GM18517 (cell line): Measurements from ENCODE around the gene TTI1.

Experiments used
- ATAC-seq: cut with Tn5 transposase; IDR thresholded peaks from one replicate; pipeline ENCODE4 v1.9.1; 2021; ENCODE audit warnings: mild to moderate bottlenecking, moderate library complexity; ENCODE audit not compliant: unreplicated experiment

TTI1 gene

GRCh38 chr20:38033330-38034107, at the start of gene TTI1, which contains the start of gene RPRD1B:
TSS of gene TTI1 (minus strand) at chr20:38033456. CDS start at chr20:38013816, 19,640 bp downstream.
TSS of gene RPRD1B (plus strand) at chr20:38033746. CDS start at chr20:38033948, 202 bp downstream.
- ATAC-seq: peak; percentile 85

GRCh38 chr20:38082894-38083293, 49.6 kb upstream of the TTI1 start:
- no peak for ATAC-seq

- ATAC-seq: no peak
Measured at GRCh38 chr20:38081575-38081974, 48.3 kb upstream of the TTI1 start.

GRCh38 chr20:38079353-38079752, 46.1 kb upstream of the TTI1 start:
- no peak for ATAC-seq

GRCh38 chr20:38078084-38078483, 44.8 kb upstream of the TTI1 start:
- ATAC-seq: no peak

GRCh38 chr20:38076548-38076947, 43.3 kb upstream of the TTI1 start:
- ATAC-seq: no peak

GRCh38 chr20:38075161-38075998, 42.1 kb upstream of the TTI1 start:
- ATAC-seq: no peak

GRCh38 chr20:38073307-38074071, 40.2 kb upstream of the TTI1 start:
- no peak for ATAC-seq

GRCh38 chr20:38072898-38073297, 39.6 kb upstream of the TTI1 start:
- ATAC-seq: no peak

- ATAC-seq: no peak
Measured at GRCh38 chr20:38067717-38068365, 34.6 kb upstream of the TTI1 start.

- no peak for ATAC-seq
Measured at GRCh38 chr20:38066969-38067716, 33.9 kb upstream of the TTI1 start.

- ATAC-seq: no peak
Measured at GRCh38 chr20:38065764-38066375, 32.6 kb upstream of the TTI1 start.

- ATAC-seq: peak; percentile 57
Measured at GRCh38 chr20:38063911-38064530, 30.8 kb upstream of the TTI1 start.

- ATAC-seq: no peak
Measured at GRCh38 chr20:38062890-38063289, 29.6 kb upstream of the TTI1 start.

- ATAC-seq: no peak
Measured at GRCh38 chr20:38061109-38061508, 27.9 kb upstream of the TTI1 start.

GRCh38 chr20:38060536-38060935, 27.3 kb upstream of the TTI1 start:
- no peak for ATAC-seq

GRCh38 chr20:38059832-38060231, 26.6 kb upstream of the TTI1 start:
- no peak for ATAC-seq

- peak; percentile 65 for ATAC-seq
Measured at GRCh38 chr20:38057351-38057972, 24.2 kb upstream of the TTI1 start.

GRCh38 chr20:38055848-38056247, 22.6 kb upstream of the TTI1 start:
- no peak for ATAC-seq
